COLO668 (cell line): ENCODE measurements around the gene MBP.

ENCODE experiments used
- DNase-seq: peaks from one replicate; lab custom pipeline; 2025; ENCODE audit not compliant: unreplicated experiment; lab: John Stamatoyannopoulos, UW

Gene MBP

DNA sequence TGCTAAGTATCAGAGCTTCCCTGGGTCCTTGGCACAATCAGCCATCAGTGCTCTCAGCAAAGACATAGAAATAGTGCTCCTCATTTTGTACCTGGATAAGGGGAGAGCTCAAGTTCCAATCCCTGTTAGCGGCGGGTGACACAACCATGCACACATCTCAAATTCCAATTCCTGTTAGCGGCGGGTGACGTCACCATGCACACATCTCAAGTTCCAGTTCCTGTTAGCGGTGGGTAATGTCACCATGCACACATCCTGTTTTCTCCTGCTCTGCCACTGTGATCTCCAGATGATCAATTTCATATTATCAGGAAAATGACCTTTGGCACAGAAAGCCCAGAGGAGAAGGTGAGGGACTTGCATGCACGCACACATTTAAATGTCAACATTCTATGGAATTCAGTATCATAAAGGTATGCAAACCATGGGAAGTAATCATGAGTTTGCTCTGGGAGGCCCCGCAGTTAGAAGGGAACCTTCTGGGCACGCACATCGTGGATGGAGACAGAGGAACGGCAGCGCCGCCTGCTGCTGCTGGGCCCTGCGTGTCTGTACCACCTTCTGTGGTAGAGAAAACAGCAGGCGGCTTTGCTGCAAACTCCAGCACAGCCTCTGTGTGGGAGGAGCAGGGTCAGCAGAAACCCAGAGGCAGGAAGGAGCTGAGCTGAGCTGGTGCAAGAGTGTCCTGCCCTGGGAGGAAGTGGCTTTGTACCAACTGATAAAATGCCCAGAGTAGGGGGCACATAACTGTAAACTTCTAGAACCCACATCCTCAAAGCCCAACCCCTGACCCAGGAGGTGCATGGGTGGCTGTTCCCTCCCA is 77.8 kb downstream of the MBP start:
- DNase-seq: peak; percentile 95

DNA sequence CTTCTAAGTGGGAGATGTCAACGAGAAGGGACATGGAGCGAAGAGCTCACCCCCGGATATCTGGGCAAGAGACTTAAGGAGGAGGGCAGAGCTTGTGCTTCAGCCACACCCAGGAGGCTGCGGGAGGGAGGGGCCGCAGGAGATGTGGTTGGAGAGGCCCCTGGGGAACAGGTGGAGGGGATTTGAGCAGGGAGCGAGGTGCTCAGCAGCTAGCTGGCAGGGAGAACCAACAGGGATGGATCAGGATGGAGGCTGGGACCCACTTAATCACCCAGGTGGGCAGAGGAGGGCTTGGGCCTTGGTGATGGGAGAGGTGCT is 78.3 kb downstream of the MBP start:
- peak; percentile 64 for DNase-seq

DNA sequence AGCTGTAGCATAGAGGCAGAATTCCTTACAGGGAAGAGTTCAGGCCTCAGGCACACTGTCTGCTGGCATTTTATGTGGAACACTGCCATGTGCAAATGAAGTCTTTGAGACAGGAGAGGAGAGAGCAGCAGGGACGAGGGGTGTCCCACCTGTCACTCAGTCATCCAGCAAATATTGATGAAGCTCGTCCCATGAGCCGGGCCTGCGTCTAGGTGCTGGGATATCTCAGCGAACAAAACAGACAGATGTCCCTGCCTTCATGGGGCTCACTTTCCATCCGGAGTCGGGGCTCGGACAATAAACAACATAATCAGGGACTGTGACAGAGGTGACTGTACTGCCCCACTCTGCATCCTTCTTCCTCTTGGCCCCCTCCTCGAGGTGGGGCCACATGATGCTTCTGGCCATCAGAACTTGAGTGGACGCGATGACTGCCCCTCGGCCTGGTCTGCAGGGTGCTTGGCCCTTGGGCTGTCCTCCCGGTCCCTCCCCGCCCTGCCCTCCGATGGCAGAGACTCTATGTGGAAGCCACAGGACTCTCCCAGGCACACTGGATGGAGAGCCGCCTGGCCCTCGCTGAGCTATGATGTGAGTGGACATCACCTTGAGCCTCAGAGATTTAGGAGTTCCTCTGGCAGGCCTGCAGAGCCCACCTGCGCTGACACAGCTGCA is 78.8 kb downstream of the MBP start:
- no peak for DNase-seq

DNA sequence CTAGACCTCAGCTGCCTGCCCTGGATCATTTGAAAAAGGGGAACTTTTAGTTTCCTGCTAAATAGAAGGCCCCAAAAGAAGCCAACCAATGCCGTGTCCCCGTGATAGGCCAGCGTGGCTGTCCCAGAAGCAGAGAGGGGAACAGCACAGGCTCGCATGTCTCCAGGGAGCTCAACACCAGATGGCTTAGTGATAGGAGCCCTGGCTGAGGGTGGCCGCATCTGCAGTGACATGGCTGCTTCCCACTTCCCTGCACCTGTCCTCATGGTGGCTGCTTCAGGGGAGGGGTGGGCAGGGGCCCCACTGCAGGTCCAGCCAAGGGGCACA is 79.6 kb downstream of the MBP start:
- DNase-seq: no peak

DNA sequence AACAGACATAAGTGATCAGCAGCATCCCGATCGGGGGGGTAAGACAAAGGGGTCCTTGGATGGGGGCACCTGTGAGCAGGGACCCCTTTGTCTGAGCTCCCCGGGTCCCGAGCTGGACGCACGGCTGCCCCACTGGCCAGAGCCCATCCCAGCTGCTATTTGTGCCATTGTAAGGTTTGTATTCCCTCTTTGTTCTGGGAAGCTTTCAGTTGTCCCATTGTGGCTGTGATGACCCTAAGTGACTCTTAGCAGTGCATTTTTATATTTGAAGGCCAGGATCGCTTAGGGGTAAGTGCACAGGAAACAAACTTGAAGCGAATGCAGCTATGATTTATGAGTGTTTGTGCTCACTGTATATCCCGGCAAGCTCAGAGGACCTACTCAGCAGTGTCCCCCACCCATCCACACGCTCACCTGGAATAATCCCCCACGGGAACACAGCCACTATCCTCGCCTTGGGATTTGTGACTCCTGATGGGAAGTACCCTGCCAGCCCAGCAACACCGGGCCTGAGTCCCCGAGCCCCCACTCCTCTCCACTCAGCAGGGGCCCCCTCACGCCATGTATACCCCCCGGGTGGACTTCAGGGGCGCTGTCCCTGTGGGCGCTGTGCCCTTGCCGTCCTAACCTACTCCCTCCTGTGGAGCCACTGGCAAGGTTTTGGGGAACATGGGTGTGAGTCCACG is 80.1 kb downstream of the MBP start:
- no peak for DNase-seq

DNA sequence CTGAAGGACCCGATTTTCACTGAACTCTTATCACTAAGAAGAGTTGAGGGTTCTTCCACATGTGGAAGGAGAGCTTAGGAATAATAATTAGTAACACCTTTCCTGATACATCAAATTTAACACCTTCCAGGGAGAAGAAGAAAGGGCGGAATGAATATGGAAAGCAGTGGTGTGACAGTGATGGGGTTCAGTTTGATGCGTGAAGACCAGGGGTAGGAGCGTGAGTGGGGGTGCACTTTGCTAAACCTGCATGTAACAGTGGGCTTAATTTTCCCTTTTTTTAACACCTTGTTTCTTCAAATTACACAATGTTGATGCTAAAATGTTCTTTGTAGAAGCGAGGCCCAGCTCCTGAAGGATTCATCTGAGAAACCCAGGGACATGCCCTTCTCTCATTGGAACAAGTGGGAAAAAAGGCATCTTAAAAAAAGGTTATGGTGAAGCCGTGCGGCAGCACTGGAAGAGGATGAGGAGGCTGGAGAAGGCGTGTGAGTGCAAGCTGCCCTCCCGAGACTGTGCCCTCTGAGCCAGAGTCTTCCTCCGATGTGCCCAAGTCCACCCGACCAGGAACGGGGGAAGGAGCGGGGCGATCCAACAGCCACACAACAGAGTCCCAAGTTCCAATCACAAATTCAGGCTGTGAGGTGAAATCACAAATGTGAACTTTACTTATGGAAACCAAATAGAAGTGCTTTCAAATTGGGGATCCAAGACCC is 80.8 kb downstream of the MBP start:
- DNase-seq: no peak

DNA sequence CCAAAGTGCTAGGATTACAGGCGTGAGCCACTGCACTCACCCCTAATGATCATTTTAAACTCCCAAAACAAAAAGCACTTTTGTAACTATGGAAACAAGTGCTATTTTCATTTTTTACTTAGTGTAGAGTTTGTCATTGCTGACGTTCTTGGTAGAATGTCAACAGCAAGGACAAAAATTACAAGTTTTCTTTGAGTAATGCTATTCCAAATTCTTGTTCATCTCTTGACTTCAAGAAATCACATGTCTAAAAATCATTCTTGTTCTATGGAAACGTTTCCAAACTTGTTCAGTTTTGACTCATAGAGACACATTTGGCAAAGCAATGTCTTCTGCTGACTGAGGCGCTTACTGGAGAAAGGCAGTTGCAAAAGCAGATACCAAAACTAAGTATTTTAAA is 82.6 kb downstream of the MBP start:
- no peak for DNase-seq

DNA sequence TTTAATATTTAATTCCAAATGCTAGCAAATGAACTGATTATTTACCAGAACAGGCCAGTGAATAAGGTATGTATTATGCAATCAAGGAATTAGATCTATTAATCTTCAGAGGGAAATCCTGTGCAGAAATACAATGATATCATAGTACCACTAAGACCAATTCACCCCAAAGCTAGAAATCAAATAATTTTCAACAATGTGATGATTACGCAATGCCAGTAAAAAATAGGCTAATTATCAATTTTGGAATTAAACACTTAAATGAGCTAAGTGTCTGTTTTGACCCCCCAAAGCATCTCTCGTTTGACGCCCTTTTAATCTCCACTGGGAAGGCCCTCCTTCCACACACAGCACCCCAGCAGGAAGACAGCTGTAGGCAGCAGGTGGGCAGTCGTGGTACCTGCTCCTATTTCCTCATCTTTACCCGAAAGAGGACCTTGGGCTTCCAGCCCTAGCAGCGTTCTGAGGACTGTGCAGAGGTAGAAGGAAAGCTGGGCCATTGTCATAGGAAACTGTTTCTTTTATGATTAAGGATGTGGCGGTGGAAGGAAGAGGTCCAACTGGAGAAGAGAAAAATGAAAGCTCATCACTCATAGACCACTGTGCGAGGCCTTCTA is 84.7 kb downstream of the MBP start:
- DNase-seq: no peak

DNA sequence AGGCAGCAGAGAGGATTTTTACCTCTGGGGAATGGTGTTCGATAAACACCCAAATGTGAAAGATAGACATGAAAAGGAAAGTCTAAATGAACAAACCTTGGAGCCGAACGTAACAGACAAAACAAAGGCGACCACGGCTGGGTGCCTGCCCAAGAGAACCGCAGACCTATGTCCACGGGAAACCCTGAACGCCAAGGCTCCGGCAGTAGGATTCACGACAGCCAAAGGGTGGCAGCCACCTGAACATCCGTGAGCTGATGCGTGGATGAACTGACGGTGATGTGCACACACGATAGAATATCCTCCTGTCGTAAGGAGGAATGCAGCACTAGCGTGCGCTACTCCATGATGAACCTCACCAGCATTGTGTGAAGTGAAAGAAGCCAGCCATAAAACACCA is 85.6 kb downstream of the MBP start:
- DNase-seq: no peak

DNA sequence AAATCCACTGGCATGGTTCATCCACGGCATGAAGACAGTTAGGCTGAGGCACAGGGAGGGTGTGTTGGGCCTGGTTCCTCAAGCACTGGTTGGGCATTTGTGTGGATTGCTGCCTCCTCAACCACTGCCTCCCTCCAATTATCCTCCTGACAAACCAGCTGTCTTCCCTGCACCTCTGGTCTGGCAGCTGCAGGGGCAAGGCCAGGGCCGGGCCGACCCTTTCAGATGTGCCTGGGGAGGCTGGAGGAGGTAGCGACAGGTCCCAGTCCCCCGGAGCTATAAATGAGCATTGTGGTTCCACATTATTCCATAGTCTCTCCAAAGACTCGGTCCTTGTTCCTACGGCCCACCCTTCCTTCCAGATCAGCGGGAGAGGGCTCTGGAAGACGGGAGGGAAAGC is 86.2 kb downstream of the MBP start:
- DNase-seq: no peak

DNA sequence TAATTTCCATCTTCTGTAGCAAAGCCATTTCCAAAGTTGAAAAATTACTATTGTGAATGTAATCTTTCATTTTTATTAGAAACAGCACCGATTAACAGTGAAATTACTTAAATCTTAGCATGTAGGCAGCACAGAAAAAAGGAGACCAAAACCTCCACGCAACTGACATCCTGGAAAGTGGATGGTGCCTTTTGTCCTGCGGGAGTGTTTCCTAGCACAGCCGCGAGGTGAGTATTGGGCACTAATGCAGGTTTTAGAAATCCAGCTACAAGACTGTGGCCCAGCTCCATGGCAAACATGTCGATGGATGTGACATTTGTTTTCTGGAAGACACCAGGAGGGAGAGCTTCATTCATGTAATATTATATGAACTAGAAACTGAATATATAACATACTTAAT is 86.9 kb downstream of the MBP start:
- no peak for DNase-seq

DNA sequence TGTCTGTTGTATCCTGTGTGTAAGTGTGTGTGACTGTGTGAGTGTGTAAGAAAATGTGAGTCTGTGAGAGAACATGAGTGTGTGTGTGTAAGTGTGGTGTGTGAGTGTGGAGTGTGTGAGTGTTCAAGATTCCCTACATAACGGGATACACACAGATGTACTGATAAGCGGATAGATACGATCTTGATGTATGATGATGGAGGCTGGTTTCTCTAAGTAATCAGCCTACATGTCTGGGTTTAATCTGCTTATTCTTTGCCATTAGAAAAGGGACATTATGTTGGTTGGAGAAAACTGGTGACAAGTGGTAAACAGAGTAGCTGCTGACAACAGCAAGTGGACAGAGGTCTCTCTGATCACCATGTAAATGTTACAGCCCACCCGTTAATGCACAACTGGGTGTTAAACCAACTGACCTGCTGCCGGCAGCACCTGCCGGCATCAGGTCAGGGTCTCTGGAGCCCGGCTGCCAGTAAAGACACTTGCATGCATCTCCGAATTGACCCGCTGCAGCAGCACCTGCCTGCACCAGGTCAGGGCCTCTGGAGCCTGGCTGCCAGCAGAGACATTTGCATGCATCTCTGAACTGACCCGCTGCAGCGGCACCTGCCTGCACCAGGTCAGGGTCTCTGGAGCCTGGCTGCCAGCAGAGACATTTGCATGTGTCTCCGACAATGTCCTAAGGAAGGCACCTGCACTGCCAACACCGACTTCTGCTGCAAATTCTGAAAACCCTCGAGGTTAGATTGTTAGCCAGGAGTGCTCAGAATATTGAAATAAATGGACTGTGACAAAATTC is 87.5 kb downstream of the MBP start:
- no peak for DNase-seq

DNA sequence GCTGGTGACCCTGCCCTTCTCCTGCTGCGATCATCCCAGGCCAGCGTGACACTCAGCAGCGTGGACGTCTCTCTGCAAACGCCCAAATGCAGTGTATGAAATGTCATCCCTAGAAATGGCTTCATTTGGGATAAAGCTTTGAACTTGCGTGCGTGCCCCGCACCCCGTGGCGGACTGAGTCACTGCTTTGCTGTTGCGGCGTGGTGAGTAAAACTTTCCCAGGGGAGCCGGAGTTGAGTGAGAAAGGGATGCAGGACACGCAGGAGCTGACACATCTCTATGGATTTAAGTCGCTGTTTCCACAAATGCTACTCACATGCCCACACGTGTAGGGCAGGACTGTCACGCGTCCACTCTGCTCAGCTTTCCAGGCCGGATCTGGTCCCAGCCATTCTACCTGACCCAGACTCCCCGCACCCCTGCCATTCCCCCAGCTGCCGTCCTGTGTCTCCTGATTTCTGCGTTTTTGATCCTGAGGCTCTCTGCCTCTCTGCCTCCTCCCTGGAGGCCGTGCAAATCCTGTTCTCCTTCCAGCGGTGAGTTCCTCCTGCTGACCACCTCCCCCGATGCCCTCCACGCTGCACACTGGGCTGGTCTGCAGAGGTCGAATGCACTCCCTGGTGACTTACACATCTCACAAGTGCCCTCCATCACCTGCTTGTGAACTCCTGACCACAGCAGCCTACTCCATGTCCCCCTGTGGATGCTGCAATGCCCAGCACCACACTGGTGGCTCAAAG is 88.9 kb downstream of the MBP start:
- no peak for DNase-seq

DNA sequence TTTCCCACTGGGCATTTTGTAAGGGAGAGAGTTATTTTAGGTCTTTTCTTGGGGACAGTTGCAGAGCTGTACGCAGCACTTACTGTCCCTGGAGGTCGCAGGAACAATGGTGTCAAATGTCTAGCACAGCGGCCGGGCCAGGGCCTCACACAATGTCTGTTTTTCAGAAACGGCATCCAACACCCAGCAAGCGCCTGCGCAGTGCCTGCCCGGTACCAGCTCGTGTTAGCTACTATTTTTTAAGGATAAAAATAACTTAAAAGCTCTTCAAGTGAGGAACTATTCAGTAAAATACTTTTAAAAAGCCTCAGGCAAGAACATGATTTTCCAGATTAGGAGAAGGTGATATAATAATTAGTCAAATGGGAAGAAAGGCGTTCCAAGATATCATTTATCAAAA is 90.0 kb downstream of the MBP start:
- DNase-seq: no peak

DNA sequence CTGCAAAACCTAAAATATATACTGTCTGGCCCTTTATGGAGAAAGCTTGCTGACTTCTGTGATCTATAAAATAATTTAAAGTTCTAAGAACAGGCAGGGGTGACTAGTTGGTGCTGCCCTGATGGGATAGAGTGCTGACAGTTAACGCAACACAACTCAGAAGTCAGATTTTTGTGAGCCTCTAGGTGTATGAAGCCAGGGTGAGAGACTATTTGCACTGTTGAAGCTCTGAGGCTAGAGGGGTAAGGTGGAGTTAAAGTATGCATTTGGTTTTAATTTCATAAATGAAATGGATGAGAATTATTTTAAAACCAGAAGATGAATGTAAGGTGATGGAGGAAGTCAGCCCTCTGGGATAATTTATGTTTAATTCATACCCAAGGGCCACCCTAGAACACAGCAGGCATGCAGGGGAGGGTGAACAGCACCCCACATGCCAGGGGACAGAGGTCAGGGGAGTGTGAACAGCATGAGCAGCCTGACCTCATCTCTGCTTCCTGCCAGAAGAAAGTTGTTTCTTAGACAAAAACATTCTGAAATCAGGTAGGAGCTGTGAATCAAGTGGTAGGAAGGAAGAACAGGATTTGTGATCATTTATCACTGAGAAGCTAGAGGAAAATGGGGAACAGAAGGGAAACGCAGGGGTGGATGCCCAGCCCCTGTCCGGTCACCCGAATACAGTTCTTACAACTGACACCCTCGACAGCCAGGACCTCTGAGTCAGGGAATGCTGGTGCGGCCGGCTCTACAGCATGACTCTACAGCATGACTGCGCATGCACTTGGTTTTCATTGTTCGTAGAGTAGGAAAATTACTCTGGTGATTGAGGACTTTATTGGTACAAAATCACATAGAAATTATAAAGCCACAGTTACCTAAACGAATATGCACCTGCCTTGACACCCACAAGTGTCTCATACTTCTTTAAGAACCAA is 93.1 kb downstream of the MBP start:
- DNase-seq: no peak

DNA sequence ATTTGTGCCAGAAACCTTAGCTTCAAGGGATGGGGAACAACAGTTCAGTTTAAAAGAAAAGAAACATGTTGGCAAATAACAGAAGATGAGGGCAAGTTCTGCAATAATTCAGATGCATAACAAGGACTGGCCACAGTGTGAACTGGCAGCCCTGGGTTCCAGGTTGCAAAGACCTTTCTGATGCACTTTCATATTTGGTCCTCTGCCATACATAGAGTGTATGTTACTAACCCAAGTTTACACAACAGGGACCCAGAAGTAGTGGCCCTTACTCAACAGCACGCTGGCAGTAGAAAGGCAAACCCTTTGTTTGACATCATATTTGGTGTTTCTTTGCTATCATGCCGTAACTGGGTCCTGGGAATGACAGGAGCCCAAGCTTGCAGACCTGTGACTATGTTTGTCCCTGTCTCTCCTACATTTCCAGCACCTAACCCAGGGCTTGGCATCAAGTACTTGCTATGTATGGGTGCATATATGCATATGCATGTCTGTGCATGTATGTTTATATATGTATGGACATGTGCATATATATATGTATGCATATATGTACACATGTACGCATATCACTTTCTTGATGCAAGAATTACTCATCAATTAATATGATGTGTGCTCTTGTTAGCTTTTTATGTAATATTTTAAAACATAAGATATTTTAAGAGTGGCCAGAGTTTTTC is 94.3 kb downstream of the MBP start:
- no peak for DNase-seq

DNA sequence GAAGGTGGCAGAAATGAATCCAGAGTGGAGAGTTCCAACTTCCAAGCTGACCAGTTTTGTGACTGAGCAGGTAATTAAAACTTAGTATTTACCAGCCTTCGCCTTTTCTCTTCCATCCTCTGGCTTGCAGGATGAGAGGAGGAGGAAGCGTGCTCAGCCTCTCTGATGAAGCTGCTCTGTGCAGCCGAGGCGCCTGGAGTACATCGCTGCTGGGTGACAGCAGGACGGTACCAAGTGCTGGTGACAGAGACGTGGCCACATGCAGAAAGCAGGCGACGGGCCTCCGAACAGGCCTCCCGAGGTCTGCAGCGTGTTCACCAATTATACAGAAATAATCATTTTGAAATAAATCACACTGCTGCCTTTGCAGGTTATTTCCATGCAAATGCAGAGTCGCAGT is 95.0 kb downstream of the MBP start:
- no peak for DNase-seq
